ENCODE data around the gene KCNQ2.

The KCNQ2 gene

DNA sequence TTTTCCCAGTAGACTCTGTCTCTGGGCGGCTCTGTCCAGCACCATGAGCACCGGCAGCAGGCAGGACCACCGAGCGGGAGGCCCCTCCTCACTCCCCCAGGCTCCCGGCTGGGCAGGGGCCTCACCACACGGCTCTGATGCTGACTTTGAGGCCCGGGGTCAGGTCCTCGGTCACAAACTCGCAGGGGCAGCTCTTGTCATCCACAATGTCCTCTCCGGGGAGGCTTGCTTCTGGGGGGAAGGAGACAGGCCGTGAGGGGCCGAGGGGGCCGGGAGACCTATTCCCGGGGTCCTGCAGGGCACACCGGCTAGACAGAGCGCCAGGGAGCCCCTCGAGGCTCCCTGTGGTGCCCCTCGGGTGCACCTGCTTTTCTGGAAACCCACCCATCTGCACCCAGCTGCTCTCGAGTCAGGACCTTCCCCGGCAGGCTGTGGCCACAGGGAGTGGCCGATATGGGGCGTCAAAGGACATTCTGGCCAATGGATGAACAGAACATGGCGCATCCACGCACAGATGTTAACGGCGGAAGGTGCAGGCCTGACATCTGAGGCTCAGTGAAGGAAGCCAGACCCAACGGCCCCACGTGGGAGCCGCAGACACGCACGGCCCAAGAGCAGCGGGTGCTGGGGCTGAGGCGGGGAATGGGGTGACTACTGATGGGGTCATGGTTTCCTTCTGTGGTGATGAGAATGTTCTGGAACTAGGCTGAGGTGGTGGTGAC is 58.3 kb downstream of the KCNQ2 start:
- no peak for FAIRE-seq

DNA sequence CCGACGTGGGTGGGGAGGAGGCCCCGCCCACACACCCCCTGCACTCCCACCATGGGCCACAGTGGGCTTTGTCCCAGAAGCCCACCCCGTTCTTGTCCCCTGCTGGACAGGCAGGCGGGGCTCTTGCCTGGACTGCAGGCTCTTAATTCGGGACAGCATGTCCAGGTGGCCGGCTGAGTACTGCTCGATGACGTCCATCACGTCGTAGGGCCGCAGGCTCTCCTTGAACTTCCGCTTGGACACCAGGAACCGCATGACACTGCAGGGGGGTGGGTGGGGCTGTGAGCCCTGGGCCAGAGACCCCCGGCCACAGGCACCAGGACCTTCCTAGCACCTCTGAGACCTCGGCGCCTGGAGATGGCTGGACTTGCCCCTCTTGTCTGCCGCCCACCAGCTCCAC is 59.1 kb downstream of the KCNQ2 start:
- FAIRE-seq: no peak

DNA sequence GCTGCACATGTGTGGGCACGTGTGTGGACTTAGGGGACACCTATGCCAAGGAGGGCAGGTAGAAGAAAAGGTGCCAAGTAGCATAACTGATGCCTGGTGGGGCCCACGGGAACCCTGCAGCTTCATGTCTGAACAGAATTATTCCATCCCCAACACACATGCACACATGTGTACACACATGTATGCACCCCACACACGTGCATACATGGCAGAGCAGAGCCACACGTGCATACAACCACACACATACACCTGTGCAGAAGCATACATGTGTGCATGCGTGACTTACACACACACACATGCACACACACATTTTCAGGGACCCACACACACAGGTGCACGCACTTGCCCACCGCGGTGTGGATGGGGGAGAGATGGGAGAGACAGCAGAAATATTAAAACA is 59.6 kb downstream of the KCNQ2 start:
- no peak for FAIRE-seq

DNA sequence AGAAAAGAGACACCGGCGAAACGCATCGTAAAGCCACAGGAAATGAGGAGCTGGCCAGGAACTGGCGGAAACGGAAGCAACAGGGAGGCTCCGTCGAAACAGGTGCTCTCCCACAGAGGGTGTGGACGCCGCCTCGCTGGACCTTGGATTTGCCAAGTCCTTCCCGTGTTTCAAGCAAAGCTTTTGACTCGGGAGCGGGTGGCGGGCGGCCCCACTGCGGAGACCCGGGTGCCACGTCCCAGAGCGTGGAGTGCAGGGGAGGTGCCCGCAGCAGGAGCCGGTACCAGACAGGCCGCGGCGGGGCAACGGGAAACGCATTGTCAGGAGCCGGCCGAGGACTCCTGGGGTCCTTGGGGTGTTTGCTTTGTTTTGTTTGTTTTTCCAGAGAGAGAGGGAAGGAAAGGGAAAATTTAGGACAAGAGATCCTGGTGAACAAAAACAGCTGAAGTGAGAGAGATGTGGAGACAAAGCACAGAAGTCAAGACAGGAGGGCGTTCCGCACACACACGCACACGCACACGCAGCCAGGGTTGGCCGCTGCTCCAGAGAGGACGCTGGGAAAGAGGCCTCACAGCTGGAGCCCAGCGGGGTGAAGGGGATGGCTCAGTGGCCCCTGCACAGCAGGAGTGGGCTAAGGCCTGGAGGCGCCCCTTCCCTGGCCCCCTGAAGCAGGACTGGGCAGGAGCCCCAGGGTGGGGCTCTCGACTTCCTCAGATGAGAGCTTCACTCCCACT is 60.4 kb downstream of the KCNQ2 start:
- FAIRE-seq: no peak

DNA sequence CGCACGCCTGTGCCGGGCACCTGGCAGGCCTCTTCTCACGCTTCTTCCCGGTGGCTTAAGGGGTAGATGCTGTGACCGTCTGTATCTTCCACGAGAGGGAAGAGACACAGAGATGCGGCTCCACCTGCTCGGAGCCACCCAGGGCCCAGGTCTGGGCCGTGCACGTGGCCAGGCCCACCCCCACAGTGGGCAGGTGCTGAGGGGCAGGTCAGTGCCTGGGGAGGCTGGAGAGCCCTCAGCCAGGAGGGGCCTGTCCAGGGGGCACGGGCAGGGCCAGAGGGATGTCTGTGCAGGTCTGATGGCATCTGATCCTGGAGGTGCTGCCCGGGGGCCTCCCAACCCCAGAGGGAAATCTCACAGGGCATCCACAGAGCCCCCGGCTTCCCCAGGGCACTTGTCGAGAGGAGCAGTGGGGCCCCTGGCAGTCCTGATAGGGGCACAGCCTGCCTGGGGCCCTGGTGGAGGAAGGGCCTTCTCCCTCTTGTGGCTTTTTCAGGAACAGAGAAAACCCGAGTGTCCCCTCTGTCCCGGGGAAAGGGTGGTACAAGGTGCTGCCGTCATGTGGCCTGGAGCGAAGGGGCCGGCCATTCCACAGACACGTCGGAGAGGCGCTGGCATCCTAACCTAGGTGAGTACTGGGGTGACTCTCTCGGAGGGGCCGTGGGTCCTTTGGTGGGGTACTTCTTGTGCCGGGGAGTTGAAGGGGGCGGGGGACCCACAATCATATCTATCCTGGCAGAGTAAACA is 61.1 kb downstream of the KCNQ2 start:
- no peak for FAIRE-seq

DNA sequence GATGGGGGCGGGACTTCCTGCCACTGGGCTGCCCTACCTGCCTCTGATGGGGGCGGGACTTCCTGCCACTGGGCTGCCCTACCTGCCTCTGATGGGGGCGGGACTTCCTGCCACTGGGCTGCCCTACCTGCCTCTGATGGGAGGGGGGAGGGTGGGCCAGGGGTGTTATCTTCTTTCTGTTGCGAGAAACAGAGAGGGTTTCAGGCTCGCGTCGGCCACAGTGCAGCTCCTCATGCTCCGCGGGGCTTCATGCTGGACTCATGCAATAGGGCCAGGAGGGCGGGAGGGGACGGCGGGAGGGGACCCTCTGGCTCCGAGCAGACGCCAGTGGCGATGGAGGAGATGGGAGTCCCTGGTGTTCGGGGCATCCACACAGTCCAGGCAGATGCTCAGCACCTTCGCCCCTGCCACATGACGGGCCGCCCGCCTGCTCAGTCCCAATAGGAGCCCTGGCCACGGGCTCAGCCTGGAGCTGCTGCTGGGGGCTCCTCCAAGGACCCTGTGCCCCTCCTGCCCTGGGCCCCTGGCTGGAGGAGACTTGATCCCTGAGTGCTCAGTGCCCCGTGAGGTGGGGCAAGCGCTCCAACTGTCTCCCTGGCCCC is 62.5 kb downstream of the KCNQ2 start:
- no peak for FAIRE-seq

DNA sequence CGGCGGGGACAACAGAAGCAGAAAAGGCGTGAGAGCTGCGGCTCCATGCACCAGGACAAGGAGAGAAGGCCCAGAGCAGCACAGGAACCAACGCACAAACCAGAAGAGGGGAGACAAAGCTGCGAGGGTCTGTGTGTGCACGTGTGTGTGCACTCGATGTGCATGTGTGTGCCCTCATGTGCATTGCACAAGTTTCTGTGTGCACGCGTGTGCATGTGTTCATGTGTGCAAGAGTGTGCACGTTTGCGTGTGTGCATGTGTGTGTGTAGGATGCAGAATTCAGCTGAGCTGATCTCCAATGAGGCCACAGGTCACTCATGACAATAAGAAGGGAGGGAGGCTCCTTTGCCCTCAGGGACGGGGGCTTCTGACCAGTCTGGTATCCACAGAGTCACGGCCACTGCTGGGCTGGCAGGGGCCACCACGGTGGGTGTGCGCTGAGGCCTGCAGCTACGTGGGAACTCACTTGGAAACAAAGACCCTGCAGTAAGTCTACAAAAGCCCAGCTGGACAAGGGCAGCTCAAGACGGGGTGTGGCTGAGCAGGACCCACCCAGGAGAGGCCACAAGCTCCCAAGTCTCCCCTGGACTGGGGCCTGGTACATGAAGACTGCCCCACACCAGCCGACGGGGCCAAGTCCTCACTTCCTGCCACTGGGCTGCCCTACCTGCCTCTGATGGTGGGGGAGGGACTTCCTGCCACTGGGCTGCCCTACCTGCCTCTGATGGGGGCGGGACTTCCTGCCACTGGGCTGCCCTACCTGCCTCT is 63.2 kb downstream of the KCNQ2 start:
- no peak for FAIRE-seq

DNA sequence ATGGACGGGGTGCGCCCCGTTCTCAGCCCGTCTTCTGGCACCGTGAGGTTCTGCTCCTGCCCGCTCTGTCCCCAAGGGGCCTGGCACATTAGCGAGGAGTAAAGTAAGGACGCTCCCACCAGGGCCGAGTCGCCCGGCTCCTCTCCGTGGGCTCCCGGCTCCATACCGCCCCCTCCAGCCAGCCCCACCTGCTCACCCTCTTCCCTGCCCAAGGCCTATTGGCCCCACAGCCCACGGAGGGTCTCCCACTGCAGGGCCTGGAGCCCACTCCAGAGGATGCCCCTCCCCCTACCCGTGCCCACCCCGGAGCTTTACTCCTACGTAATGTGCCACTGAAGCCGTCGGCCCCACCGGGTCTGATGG is 63.8 kb downstream of the KCNQ2 start:
- FAIRE-seq: no peak

DNA sequence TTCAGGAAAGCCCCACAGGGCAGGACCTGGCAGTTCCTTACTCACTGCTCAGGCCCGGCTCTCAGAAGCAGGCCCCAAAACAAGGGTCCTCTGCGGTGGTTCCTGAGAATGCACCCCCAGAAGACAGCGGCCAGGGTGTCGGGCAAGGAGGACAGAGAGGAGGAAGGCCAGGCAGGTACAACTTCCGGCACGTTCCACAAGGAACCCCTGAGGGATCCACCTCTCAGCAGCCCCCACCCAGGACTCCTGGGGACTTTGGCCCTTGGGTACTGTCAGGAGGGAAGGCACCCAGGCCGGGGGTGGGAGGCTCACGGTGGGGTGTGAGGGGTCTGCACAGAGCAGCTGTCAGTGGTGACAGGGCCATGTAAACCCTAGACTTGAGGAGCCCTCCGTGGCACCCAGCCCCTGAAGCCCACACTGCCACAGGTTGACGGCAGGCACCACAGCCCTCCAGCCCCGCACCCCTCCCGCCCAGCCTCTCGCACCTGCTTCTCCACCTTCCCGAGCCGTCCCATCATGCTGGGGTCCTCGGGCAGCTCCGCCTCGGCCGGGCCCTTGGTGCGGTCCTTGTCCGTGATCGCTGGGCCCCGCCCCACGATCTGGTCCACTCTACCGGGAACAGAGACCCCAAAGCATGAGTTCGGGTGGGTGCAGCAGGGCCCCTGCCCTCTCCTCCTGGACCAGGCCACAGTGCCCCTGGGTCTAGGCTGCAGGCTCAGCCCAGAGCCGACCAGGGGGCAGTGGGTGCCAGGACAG is 64.3 kb downstream of the KCNQ2 start:
- no peak for FAIRE-seq

DNA sequence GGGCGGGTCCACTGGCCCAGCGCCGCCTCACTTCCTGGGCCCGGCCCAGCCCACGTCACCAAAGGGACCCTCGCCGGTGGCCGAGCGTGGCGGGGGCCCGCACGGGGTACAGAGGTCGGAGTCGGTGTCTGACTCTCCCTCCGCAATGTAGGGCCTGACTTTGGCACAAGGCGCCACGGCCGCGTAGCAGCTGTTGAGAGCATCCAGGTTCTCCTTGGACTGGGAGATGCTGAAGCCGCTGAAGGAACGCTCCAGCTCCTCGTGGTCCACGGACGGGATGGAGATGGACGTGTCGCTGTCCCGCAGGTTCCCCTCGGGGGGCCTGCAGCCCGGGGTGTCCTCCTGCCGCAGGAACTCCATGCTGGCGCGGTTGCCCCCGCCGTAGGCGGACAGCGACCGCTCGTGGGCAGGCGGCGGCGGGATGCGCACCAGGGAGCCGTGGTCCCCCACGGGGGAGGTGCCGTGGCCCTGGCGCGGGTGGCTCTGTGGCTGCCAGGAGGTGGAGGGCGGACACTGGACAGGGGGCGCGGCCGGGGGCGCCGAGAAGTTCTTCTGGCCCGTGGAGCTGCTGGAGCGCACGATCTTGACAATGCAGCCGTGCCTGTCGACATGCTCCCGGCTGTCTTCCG is 65.7 kb downstream of the KCNQ2 start:
- no peak for FAIRE-seq

DNA sequence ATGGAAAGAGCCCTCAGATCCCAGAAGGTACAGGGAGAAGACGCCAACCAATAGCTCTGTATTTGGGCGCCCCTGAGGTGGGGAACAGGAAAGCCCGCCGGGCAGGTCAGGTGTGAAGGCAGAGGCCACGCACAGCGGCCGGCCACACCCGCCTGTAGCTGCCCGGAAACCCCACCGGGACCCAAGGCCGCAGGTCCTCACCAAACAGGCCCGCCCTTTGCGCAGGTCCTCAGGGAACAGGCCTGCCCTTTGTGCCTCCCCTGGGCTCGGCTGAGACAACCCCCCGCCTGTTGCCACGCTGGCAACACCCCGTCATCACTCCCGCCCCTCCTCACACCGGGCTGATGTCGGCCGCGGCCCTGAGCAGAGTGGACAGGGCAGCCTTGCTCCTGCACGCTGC is 66.4 kb downstream of the KCNQ2 start:
- no peak for FAIRE-seq

DNA sequence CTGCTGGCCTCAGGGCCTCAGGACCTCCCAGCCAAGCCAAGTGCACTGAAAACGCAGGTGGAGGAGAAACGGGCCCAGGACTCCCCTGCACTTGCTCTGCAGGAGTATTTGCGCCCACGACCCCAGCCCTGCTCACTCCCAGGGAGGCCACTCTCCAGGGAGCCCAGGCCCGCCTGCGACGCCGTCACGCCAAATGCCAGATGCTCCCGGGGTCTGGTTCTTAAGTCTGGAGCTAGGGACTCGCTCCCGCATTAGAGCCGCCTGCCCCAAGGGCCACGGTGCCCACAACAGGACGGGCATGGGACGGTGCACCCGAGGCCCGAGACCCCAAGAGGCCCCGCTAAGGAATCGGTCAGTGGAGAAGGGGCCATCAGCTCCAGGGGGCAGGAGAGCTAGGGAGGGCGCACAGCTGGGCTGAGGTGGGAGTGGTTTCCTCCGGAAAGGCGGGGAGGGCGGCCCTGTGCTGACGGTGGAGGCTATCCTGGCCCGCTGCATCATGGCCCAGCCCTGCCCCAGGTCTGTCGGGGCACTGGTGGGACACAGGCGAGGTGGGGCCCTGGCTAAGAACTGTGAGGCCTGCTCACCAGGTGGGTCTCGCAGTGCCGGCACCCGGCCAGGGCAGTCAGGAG is 67.2 kb downstream of the KCNQ2 start:
- FAIRE-seq: no peak

DNA sequence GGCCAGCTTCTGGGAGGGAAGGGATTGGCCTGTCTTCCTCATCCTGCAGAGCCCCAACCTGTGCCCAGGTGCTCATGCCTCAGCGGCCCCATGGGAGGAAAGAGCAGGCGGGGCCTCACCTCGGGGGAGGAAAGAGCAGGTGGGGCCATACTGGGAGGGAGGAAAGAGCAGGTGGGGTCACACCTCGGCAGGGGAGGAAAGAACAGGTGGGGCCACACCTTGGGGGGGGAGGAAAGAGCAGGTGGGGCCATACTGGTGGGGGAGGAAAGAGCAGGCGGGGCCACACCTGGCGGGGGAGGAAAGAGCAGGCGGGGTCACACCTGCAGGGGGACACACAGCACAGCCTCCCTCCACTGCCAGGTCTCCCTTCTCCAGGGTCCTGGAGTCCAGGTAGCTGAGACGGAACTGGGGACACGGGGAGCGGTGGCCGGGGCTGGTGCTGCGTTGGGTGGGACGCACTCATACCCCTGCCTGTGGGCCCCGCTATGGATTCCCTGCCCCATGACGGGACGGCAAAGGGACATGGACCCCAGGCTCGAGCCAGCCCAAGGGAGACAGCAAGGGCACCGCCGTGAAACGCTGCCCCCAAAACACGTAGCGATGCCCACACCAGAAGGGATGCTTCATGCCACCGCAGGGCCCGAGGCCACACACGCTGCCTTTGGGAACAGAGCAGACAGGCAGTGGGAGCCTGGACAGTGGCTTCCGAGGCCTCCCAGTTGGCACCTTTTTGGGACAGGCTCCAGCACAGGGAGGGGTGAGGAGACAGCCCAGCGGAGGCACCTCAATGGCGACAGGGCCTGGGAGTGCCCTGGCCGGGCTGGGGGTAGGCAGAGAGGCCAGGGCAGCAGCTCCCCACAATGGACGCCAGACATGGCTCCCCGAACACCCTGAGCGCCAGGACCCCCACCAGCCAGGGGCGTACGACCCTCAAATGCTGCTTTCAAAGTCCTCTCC is 68.0 kb downstream of the KCNQ2 start:
- FAIRE-seq: no peak

DNA sequence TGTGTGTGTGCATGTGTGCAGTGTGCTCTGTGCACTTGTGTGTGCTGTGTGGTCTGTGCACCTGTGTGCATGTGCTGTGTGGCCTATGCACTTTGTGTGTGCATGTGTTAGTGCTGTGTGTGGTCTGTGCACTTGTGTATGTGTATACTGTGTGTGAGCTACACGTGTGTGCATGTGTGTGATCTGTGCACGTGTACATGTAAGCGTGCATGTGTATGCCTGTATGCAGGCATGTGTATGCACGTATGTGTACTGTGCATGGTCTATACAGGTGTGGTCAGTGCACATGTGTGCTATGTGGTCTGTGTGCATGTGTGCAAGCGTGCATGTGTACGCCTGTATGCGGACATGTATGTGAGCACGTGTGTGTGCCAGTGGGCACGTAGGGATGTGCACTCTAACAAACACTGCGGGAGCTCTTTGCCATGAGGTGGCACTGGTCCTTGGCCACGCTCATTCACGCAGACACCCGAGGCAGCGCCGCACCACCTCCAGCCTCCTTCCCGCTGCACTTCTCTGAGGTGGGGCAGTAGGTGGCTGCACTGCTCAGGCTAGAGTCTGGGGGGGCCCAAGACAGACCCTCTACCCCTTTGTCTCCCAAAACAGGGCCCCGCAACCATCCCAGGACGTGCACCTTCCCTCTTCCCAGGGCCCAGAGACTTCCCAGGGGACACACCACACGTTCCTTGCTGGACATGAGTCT is 68.9 kb downstream of the KCNQ2 start:
- FAIRE-seq: no peak

DNA sequence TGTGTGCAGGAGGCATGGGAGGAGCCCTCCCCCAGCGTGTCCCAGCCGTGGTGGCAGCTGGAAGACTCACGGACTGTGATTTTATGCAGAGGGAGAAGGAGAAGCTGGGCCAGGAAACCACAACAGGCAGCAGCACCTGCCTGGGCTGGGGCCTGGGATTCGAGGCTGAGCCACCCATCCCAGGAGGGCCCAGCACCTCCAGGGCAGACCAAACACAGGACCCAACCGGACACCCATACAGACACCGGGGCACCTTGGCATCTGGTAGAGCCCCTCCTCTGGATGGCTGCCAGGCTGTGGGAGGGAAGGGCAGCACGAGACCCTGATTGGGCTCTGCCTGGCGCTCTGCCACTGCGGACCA is 69.6 kb downstream of the KCNQ2 start:
- no peak for FAIRE-seq

DNA sequence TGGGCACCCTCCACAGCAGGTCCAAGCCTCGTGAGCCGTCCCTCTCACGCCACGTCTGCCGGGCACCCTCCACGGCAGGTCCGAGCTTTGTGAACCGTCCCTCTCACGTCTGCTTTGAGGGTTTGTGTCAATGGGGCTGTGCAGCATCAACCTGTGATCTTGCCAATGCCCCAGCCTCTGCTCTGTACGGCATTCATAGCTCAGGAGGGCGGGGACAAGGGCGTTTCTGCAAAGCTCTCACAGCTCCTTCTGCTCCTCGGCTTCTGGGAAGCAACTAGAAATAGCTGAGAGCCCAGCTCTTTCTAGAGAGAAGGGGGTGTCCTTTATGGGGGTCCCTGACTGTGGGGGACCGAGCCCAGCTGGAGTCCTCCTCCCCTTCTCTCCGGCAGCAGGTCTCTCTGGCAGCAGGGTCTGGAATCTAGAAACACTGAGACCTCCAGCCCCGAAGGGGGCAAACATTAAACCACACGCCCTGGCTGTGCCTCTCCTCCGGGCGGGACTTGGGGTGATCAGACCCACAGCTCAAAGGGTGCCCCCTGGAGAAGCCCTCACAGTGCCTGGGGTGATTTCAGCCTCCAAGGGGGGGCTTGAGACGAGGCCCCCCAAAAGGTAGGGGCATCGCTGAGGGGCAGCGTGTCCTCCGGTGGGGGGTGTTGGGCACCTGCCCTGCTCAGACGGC is 70.1 kb downstream of the KCNQ2 start:
- no peak for FAIRE-seq

DNA sequence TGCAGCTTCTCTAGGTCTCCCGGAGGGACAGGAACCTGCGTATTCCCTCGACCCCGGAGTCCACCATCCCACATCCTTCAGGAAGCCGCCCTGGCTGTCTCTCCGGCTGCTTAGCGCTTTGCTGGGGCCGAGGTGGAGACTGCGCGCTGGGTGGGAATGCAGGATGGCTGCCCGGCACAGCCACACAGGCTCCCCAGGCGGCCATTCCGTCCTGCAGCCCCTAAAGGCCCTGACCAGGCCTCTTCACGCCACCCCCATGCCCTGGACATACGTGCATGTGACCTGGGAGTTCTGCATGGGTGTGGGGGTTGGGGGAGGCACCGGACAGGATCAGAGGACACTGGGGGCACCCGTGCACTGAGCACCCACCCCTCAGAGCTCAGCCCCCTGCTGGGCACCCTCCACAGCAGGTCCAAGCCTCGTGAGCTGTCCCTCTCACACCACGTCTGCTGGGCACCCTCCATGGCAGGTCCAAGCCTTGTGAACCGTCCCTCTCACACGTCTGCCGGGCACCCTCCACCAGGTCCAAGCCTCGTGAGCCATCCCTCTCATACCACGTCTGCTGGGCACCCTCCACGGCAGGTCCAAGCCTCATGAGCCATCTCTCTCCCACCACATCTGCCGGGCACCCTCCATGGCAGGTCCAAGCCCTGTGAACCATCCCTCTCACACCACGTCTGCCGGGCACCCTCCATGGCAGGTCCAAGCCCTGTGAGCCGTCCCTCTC is 70.9 kb downstream of the KCNQ2 start:
- no peak for FAIRE-seq
